GM23338 (cell line): ENCODE data around the gene NOXA1. TPM values are rescaled to one million over a fixed set of nuclear protein-coding genes. Genes with fewer than 3 reads are reported as not detected.

Source experiments
- ATAC-seq: fragments of 200-7000 bp; cut with Tn5 transposase; 3 replicates; pipeline ENCODE4 v1.9.1; 2020
- DNase-seq: peaks from one replicate; pipeline ENCODE4 v3.0.0-alpha.2; 2015; ENCODE audit warnings: low spot score
- H2AFZ ChIP-seq: fragments of 200-600 bp; sonication (generic); 2 replicates; pipeline ENCODE4 v1.8.0; 2016; ENCODE audit warnings: antibody characterized with exemption, mild to moderate bottlenecking, moderate library complexity
- H3F3A ChIP-seq: fragments of 200-600 bp; sonication (generic); replicated peaks from 2 replicates; pipeline ENCODE4 v1.8.0; 2017; ENCODE audit warnings: antibody characterized with exemption, mixed run types, low read depth
- H3K27ac ChIP-seq: fragments of 200-600 bp; sonication (generic); 2 replicates; pipeline ENCODE4 v1.6.1; 2016; ENCODE audit warnings: low read depth
- H3K27me3 ChIP-seq: fragments of 200-600 bp; sonication (generic); 2 replicates; pipeline ENCODE4 v1.8.0; 2016; ENCODE audit warnings: mild to moderate bottlenecking, mixed run types, moderate library complexity; ENCODE audit not compliant: insufficient read depth
- H3K36me3 ChIP-seq: fragments of 200-600 bp; sonication (generic); 2 replicates; pipeline ENCODE4 v1.8.0; 2016; ENCODE audit warnings: mild to moderate bottlenecking; ENCODE audit not compliant: insufficient read depth
- H3K4me1 ChIP-seq: fragments of 200-600 bp; sonication (generic); 2 replicates; pipeline ENCODE4 v1.8.0; 2016; ENCODE audit warnings: mild to moderate bottlenecking, moderate library complexity; ENCODE audit not compliant: insufficient read depth
- H3K4me2 ChIP-seq: fragments of 200-600 bp; sonication (generic); 2 replicates; pipeline ENCODE4 v1.7.1; 2017; ENCODE audit warnings: mixed run types
- H3K4me3 ChIP-seq: fragments of 200-600 bp; sonication (generic); 2 replicates; pipeline ENCODE4 v1.6.1; 2016; ENCODE audit warnings: mixed run types
- H3K79me2 ChIP-seq: fragments of 200-600 bp; sonication (generic); replicated peaks from 2 replicates; pipeline ENCODE4 v1.8.0; 2017; ENCODE audit warnings: mild to moderate bottlenecking; ENCODE audit not compliant: insufficient read depth
- H3K9me2 ChIP-seq: fragments of 200-600 bp; sonication (generic); 2 replicates; pipeline ENCODE4 v1.8.0; 2017; ENCODE audit not compliant: insufficient read depth
- H4K20me1 ChIP-seq: fragments of 200-600 bp; sonication (generic); replicated peaks from 2 replicates; pipeline ENCODE4 v1.8.0; 2017; ENCODE audit warnings: mild to moderate bottlenecking; ENCODE audit not compliant: insufficient read depth
- H3K27ac Mint-ChIP-seq: 2 replicates; pipeline ENCODE4 v1.8.0; 2020; ENCODE audit warnings: inconsistent platforms, mild to moderate bottlenecking, moderate library complexity, mixed read lengths
- H3K27me3 Mint-ChIP-seq: 3 replicates; pipeline ENCODE4 v1.8.0; 2022; ENCODE audit warnings: low read depth, mild to moderate bottlenecking, moderate library complexity, mixed read lengths, inconsistent platforms; ENCODE audit not compliant: insufficient read depth, poor library complexity
- H3K36me3 Mint-ChIP-seq: 3 replicates; pipeline ENCODE4 v1.8.0; 2021; ENCODE audit warnings: low read depth, mild to moderate bottlenecking, inconsistent platforms, moderate library complexity, mixed read lengths
- H3K4me1 Mint-ChIP-seq: 3 replicates; pipeline ENCODE4 v1.8.0; 2020; ENCODE audit warnings: mild to moderate bottlenecking, inconsistent platforms, mixed read lengths
- H3K4me3 Mint-ChIP-seq: 3 replicates; pipeline ENCODE4 v1.8.0; 2021; ENCODE audit warnings: moderate library complexity, mild to moderate bottlenecking, inconsistent platforms, mixed read lengths
- H3K9me3 Mint-ChIP-seq: 3 replicates; pipeline ENCODE4 v1.8.0; 2020; ENCODE audit warnings: moderate library complexity, mild to moderate bottlenecking, inconsistent platforms, mixed read lengths
- CTCF ChIP-seq, 2 experiments: fragments of 200-600 bp in 1 of 2; sonication (generic) in 1 of 2; conservative IDR thresholded peaks; 2 replicates each; pipeline versions ENCODE4 v1.5.1 to v1.6.1; 2016 to 2017; ENCODE audit warnings: antibody characterized with exemption in 2 of 2, low read depth in 2 of 2, mild to moderate bottlenecking in 2 of 2, moderate library complexity in 1 of 2
- ETS1 ChIP-seq: IDR thresholded peaks from 2 replicates; pipeline ENCODE4 v1.6.1; 2016; ENCODE audit warnings: antibody characterized with exemption
- JUNB ChIP-seq: IDR thresholded peaks from one replicate; pipeline ENCODE4 v1.6.1; 2016; ENCODE audit warnings: antibody characterized with exemption; ENCODE audit not compliant: unreplicated experiment
- NANOG ChIP-seq: IDR thresholded peaks from 2 replicates; pipeline ENCODE4 v1.6.1; 2016; ENCODE audit warnings: antibody characterized with exemption, borderline replicate concordance
- POLR2AphosphoS5 ChIP-seq: IDR thresholded peaks from 2 replicates; pipeline ENCODE4 v1.6.1; 2016; ENCODE audit warnings: antibody characterized with exemption, low read depth
- STAT1 ChIP-seq: IDR thresholded peaks from one replicate; pipeline ENCODE4 v1.6.1; 2016; ENCODE audit warnings: antibody characterized with exemption; ENCODE audit not compliant: unreplicated experiment
- ZNF331 ChIP-seq: fragments of 250-450 bp; sonication (Bioruptor Pico); IDR thresholded peaks from 2 replicates; pipeline ENCODE4 v1.5.0; 2020; ENCODE audit warnings: low read depth, mild to moderate bottlenecking, moderate library complexity
- polyA plus RNA-seq: library from polyadenylated mRNA; unstranded; fragments of >200 nt; fragmentation: Nextera tagmentation; extraction: Ambion mirVana; gene quantifications from 2 replicates; pipeline ENCODE4 v1.2.1, GENCODE V29; 2016
- total RNA-seq: library from RNA; depleted of rRNA; stranded (reverse); fragments of >200 nt; shearing (Covaris generic); gene quantifications from 2 replicates; pipeline ENCODE4 v1.2.3, GENCODE V29; 2014
- TF ChIP-seq, protein P1 (sequence below): IDR thresholded peaks from one replicate; pipeline ENCODE4 v1.6.1; 2018; ENCODE audit warnings: antibody characterized with exemption; ENCODE audit not compliant: unreplicated experiment

NOXA1 gene
- total and polyA plus RNA-seq, 2 experiments from 2014 or later: 0.59 to 0.68 TPM

DNA sequence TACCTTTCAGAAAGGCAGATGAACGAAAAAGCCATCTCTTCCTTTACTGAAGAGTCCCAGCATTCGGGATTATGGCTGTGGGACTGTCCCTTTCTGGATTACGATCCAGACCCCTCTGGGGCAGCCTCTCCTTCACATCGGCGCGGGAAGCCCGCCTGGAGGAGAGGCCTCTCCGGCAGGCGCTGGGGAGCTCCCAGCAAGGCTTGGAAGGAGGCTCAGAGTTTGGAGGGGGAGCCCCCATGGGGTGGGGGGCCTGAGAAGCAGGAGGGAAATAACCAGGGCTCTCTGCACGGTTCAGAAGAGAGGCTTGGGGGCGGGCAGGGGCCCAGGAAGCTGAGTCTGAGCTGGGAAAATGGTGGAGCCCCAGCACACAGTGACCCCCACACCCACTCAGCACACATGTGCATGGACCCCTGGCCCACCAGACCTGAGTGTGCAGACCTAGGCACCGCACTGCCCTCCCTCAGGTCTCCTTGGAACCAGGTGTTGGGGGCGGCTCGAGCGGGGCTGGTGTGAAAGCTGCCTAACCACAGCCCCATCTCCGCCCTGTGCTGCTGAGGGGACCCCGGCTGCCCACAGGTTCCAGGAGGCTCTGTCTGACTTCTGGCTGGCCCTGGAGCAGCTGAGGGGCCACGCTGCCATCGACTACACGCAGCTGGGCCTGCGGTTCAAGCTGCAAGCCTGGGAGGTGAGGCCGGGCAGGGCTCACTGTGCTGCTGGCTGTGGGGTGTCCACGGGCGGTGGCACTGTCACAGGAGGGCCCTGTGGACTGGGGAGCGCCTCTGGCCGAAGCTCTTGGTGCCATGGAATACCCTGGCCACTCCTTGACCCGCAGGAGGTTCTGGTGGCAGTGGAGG lies 4.5 kb downstream of the NOXA1 start (continued):
- TF ChIP-seq, protein P1, sequence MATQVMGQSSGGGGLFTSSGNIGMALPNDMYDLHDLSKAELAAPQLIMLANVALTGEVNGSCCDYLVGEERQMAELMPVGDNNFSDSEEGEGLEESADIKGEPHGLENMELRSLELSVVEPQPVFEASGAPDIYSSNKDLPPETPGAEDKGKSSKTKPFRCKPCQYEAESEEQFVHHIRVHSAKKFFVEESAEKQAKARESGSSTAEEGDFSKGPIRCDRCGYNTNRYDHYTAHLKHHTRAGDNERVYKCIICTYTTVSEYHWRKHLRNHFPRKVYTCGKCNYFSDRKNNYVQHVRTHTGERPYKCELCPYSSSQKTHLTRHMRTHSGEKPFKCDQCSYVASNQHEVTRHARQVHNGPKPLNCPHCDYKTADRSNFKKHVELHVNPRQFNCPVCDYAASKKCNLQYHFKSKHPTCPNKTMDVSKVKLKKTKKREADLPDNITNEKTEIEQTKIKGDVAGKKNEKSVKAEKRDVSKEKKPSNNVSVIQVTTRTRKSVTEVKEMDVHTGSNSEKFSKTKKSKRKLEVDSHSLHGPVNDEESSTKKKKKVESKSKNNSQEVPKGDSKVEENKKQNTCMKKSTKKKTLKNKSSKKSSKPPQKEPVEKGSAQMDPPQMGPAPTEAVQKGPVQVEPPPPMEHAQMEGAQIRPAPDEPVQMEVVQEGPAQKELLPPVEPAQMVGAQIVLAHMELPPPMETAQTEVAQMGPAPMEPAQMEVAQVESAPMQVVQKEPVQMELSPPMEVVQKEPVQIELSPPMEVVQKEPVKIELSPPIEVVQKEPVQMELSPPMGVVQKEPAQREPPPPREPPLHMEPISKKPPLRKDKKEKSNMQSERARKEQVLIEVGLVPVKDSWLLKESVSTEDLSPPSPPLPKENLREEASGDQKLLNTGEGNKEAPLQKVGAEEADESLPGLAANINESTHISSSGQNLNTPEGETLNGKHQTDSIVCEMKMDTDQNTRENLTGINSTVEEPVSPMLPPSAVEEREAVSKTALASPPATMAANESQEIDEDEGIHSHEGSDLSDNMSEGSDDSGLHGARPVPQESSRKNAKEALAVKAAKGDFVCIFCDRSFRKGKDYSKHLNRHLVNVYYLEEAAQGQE: no peak
- TF ChIP-seq JUNB: no peak
- TF ChIP-seq ZNF331: no peak
- no peak for TF ChIP-seq NANOG
- TF ChIP-seq POLR2AphosphoS5: no peak
- no peak for TF ChIP-seq STAT1

DNA sequence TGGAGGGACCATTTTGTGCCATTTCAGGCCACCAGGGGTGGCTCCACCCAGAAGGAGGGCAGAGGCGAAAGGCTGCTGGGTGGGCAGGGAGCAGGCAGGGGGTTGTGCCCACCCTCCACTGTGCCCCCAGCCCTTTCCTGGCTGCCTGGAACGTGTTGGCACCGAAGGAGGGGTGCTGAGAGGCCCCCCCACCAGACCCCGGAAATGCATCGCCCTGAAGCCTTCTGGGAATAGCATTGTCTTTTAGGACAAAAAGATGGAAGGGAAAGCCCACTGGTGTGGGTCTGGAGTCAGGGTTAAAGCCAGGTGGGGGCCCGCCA lies 5.1 kb downstream of the NOXA1 start:
- DNase-seq (no peak), ATAC-seq (no peak)
- Histone ChIP-seq H3K79me2 (no peaks in the 10 kb centered on the region), H4K20me1 (no peaks in the 10 kb centered on the region), H3K36me3 (no peaks in the 10 kb centered on the region), H3K27me3 (peaks cover 9% of the 10 kb centered on the region), H2AFZ (no peak overlapping the region), H3K9me2 (no peaks in the 10 kb centered on the region), H3K4me3 (no peak overlapping the region), H3K27ac (no peak overlapping the region), H3K4me2 (no peak overlapping the region), H3K4me1 (no peaks in the 10 kb centered on the region), H3F3A (no peaks in the 10 kb centered on the region; the same call in 1 of the 2 replicates)
- peaks cover 7% of the 10 kb centered on the region for H3K27me3 Mint-ChIP-seq
- no peak overlapping the region for H3K27ac Mint-ChIP-seq
- H3K4me3 Mint-ChIP-seq: no peak overlapping the region
- no peaks in the 10 kb centered on the region for H3K36me3 Mint-ChIP-seq
- no peaks in the 10 kb centered on the region for H3K4me1 Mint-ChIP-seq
- H3K9me3 Mint-ChIP-seq: no peaks in the 10 kb centered on the region
- no peak for TF ChIP-seq ETS1
- no peak for TF ChIP-seq CTCF (conservative IDR thresholded peaks at IDR 0.05; ENCODE audit: low read depth in 2 of 2)
- TF ChIP-seq, protein P1: no peak
